ENCODE results near the gene PDZRN3.
A peak's percentile ranks its signal among the peaks of the same experiment; 100 is the strongest.

PDZRN3 gene

DNA sequence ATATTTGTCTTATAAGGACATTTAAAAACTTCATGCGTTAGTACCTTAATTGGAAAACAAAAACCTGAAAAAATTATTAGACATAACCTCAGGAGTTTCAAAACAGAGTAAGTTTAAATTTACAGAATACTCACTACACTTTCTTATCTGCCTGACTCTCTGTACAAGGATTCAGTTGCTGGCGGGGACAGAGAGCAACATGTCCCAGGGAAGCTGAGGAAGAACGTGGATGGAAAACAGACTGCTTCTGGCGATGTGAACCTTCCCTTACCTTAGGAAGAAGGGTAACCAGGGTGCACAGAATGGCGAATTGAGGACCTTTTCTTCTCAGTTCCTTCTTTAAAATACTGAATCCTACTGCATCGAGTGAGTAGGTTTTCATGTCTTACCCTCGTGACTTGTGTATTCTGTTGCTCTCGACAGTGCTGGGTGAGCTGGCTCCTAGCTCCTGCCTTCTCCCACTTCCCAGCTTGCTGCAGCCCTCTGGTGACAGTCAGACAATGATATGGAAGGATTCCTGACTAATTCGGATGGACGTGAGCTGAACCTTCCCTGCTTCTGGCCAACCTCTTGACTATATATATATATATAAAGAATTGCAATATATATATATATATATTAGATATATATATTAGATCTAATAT is 178.2 kb downstream of the PDZRN3 start:
- no peak overlapping the region for H3K4me3 ChIP-seq (ENCODE audit: low read length)
- peaks cover 7% of the 10 kb centered on the region for H3K4me1 ChIP-seq (ENCODE audit: control insufficient read depth, insufficient read depth, low read length)
- H3K27me3 ChIP-seq (ENCODE audit: control insufficient read depth, insufficient read depth, low read length), result no peaks in the 10 kb centered on the region
- no peak overlapping the region for H3K27ac ChIP-seq (ENCODE audit: low read depth, low read length)
- no peaks in the 10 kb centered on the region for H3K36me3 ChIP-seq (ENCODE audit: control insufficient read depth, insufficient read depth, low read length)
- no peak overlapping the region for H3K9ac ChIP-seq (ENCODE audit: low read length)

GRCh38 chr3:73442886-73443285 is 181.9 kb downstream of the PDZRN3 start:
- Histone ChIP-seq H3K4me1 (ENCODE audit: control insufficient read depth, insufficient read depth, low read length) (peaks cover 9% of the 10 kb centered on the region), H3K4me3 (ENCODE audit: low read length) (no peak overlapping the region), H3K36me3 (ENCODE audit: control insufficient read depth, insufficient read depth, low read length) (no peaks in the 10 kb centered on the region), H3K9ac (ENCODE audit: low read length) (no peak overlapping the region), H3K27me3 (ENCODE audit: control insufficient read depth, insufficient read depth, low read length) (no peaks in the 10 kb centered on the region), H3K27ac (ENCODE audit: low read depth, low read length) (no peak overlapping the region)

- no peaks in the 10 kb centered on the region for H3K27me3 ChIP-seq (ENCODE audit: control insufficient read depth, insufficient read depth, low read length)
- no peak overlapping the region for H3K27ac ChIP-seq (ENCODE audit: low read depth, low read length)
- H3K36me3 ChIP-seq (ENCODE audit: control insufficient read depth, insufficient read depth, low read length), result no peaks in the 10 kb centered on the region
- H3K4me1 ChIP-seq (ENCODE audit: control insufficient read depth, insufficient read depth, low read length), result peaks cover 11% of the 10 kb centered on the region
- no peak overlapping the region for H3K9ac ChIP-seq (ENCODE audit: low read length)
- H3K4me3 ChIP-seq (ENCODE audit: low read length), result no peak overlapping the region
Measured at GRCh38 chr3:73442152-73442551, 182.6 kb downstream of the PDZRN3 start.

- Histone ChIP-seq H3K27ac (ENCODE audit: low read depth, low read length) (peak overlapping the region; percentile 40), H3K4me1 (ENCODE audit: control insufficient read depth, insufficient read depth, low read length) (peaks cover 27% of the 10 kb centered on the region), H3K27me3 (ENCODE audit: control insufficient read depth, insufficient read depth, low read length) (no peaks in the 10 kb centered on the region), H3K4me3 (ENCODE audit: low read length) (no peak overlapping the region), H3K36me3 (ENCODE audit: control insufficient read depth, insufficient read depth, low read length) (no peaks in the 10 kb centered on the region), H3K9ac (ENCODE audit: low read length) (no peak overlapping the region)
Measured at GRCh38 chr3:73437828-73438227, 186.9 kb downstream of the PDZRN3 start.

DNA sequence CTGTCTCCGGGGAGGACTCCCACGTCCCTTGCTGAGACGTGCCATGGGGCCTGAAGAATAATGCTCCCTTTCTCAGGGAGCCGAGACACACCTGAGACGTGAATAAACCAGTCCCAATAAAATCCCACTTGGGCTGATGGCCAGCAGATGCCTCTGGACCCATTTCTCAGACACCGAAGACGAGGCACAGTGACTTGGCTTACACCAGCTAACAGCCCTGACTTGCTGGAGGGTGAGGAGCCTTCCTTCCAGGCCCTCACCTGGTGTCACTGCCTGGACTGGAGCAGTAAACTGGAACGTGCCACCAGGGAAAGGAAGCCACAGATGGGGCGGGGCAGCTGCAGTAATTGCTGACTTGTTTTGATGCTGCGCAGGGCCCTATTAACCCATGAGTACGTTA is 189.7 kb downstream of the PDZRN3 start:
- Histone ChIP-seq H3K27ac (ENCODE audit: low read depth, low read length) (no peak overlapping the region), H3K36me3 (ENCODE audit: control insufficient read depth, insufficient read depth, low read length) (no peaks in the 10 kb centered on the region)

GRCh38 chr3:73433687-73434086 is 191.1 kb downstream of the PDZRN3 start:
- Histone ChIP-seq H3K4me1 (ENCODE audit: control insufficient read depth, insufficient read depth, low read length) (peaks cover 42% of the 10 kb centered on the region), H3K4me3 (ENCODE audit: low read length) (peak overlapping the region; percentile 2), H3K27me3 (ENCODE audit: control insufficient read depth, insufficient read depth, low read length) (no peaks in the 10 kb centered on the region), H3K9ac (ENCODE audit: low read length) (no peak overlapping the region), H3K27ac (ENCODE audit: low read depth, low read length) (no peak overlapping the region), H3K36me3 (ENCODE audit: control insufficient read depth, insufficient read depth, low read length) (no peaks in the 10 kb centered on the region)

More for the DNA sequence above, 189.7 kb downstream of the PDZRN3 start:
- peaks cover 42% of the 10 kb centered on the region for H3K4me1 ChIP-seq (ENCODE audit: control insufficient read depth, insufficient read depth, low read length)
- H3K4me3 ChIP-seq (ENCODE audit: low read length), result no peak overlapping the region
- no peaks in the 10 kb centered on the region for H3K27me3 ChIP-seq (ENCODE audit: control insufficient read depth, insufficient read depth, low read length)
- H3K9ac ChIP-seq (ENCODE audit: low read length), result no peak overlapping the region

DNA sequence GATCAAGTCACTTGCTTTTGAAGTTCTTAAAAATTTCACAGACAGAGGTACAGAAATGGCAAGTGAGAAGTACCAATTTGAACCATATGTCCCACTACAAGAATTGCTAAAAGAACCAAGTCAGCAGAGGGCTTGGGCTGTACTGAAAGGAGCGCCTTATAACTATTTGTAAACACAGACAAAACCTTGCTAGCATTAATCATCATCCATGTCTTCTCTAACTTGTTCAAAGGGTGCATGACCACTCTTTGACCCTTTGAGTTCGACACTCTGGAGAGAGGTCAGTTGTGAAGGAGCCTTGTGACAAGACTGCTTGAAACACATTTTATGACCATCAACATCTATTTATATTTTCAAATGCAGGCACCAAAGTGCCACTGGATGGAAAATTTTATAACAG is 191.7 kb downstream of the PDZRN3 start:
- H3K36me3 ChIP-seq (ENCODE audit: control insufficient read depth, insufficient read depth, low read length), result no peaks in the 10 kb centered on the region
- H3K27ac ChIP-seq (ENCODE audit: low read depth, low read length), result no peak overlapping the region
- H3K4me1 ChIP-seq (ENCODE audit: control insufficient read depth, insufficient read depth, low read length), result peaks cover 38% of the 10 kb centered on the region
- peak overlapping the region; percentile 22 for H3K4me3 ChIP-seq (ENCODE audit: low read length)
- H3K27me3 ChIP-seq (ENCODE audit: control insufficient read depth, insufficient read depth, low read length), result no peaks in the 10 kb centered on the region
- H3K9ac ChIP-seq (ENCODE audit: low read length), result no peak overlapping the region

- Histone ChIP-seq H3K36me3 (ENCODE audit: control insufficient read depth, insufficient read depth, low read length) (no peaks in the 10 kb centered on the region), H3K4me3 (ENCODE audit: low read length) (no peak overlapping the region), H3K4me1 (ENCODE audit: control insufficient read depth, insufficient read depth, low read length) (peaks cover 38% of the 10 kb centered on the region), H3K27ac (ENCODE audit: low read depth, low read length) (no peak overlapping the region), H3K27me3 (ENCODE audit: control insufficient read depth, insufficient read depth, low read length) (no peaks in the 10 kb centered on the region), H3K9ac (ENCODE audit: low read length) (no peak overlapping the region)
Measured at GRCh38 chr3:73432706-73433032, 192.1 kb downstream of the PDZRN3 start.

DNA sequence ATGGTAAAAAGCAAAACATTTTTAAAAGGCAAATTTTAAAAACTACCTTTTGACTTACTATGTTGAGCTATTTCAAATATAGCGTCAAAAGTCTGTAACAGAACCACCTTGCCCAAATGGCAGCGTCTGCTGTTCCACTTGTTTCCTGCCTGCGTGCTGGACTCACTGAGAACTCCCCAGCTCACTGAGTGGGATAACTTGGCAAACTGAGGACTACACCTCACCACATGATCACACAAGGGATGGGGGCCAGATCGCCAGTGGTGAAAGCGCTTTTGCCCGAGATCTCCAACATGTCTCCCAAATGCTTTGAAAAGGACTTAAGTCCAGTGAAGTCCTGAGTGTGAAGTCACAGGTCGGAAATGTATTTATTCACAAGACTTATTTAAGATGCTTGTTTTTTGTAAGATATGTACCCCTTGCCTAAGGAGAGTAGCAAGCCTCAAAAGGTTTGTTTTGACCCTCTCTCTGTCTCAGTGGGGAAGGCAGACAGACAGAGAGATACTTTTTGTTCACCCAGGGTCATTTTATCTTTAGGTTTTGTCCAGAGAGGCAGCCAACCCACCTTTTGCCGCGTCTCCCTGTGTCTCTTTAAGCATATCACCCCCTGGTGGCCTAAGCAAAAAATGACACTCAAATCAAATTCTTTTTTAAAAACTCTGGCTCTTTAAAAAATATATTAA is 192.6 kb downstream of the PDZRN3 start:
- Histone ChIP-seq H3K27ac (ENCODE audit: low read depth, low read length) (peak overlapping the region; percentile 58), H3K4me1 (ENCODE audit: control insufficient read depth, insufficient read depth, low read length) (peaks cover 42% of the 10 kb centered on the region), H3K9ac (ENCODE audit: low read length) (no peak overlapping the region), H3K4me3 (ENCODE audit: low read length) (peak overlapping the region; percentile 1), H3K27me3 (ENCODE audit: control insufficient read depth, insufficient read depth, low read length) (no peaks in the 10 kb centered on the region), H3K36me3 (ENCODE audit: control insufficient read depth, insufficient read depth, low read length) (no peaks in the 10 kb centered on the region)

DNA sequence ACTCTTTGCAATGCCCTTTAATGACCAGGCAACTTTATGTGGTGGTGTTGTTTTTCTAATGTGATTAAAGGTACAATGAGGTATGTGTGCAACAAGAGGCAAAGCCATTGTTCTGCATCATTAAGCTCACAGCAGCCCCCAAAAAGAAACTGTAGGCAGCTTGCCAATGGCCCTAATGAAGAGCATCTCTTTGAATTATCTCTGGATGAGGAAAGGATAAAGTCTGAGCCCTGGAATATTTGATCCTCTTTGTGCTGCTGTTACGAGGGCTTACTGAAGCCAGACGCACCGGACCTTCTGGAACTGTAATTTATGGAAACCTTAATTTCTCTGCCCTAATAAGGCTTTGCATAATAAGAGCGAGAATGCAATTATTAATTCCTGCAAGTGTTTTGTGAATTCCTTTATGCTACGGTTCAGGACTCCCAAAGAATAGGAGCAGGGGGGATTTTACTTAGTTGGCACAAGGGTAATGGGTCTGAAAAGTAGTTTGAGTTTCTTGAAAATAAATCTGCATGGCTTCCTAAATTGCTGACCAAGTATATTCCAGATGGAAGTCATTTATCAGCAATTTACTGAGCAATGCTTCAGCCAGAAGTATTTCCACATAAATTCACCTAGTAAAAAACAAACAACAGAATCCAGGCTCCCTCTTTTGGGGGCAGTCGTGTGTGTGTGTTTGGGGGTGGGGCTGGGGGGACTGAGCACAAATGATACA is 193.4 kb downstream of the PDZRN3 start:
- Histone ChIP-seq H3K36me3 (ENCODE audit: control insufficient read depth, insufficient read depth, low read length) (no peaks in the 10 kb centered on the region), H3K9ac (ENCODE audit: low read length) (no peak overlapping the region), H3K4me1 (ENCODE audit: control insufficient read depth, insufficient read depth, low read length) (peaks cover 44% of the 10 kb centered on the region), H3K27me3 (ENCODE audit: control insufficient read depth, insufficient read depth, low read length) (no peaks in the 10 kb centered on the region), H3K27ac (ENCODE audit: low read depth, low read length) (peak overlapping the region; percentile 8), H3K4me3 (ENCODE audit: low read length) (no peak overlapping the region)

GRCh38 chr3:73427048-73427706 is 197.6 kb downstream of the PDZRN3 start:
- Histone ChIP-seq H3K36me3 (ENCODE audit: control insufficient read depth, insufficient read depth, low read length) (no peaks in the 10 kb centered on the region), H3K4me3 (ENCODE audit: low read length) (no peak overlapping the region), H3K27me3 (ENCODE audit: control insufficient read depth, insufficient read depth, low read length) (no peaks in the 10 kb centered on the region), H3K4me1 (ENCODE audit: control insufficient read depth, insufficient read depth, low read length) (peaks cover 36% of the 10 kb centered on the region), H3K9ac (ENCODE audit: low read length) (no peak overlapping the region), H3K27ac (ENCODE audit: low read depth, low read length) (peak overlapping the region; percentile 2)

GRCh38 chr3:73426606-73427005 is 198.1 kb downstream of the PDZRN3 start:
- H3K36me3 ChIP-seq (ENCODE audit: control insufficient read depth, insufficient read depth, low read length), result no peaks in the 10 kb centered on the region
- no peaks in the 10 kb centered on the region for H3K27me3 ChIP-seq (ENCODE audit: control insufficient read depth, insufficient read depth, low read length)
- H3K4me1 ChIP-seq (ENCODE audit: control insufficient read depth, insufficient read depth, low read length), result peaks cover 35% of the 10 kb centered on the region
- H3K9ac ChIP-seq (ENCODE audit: low read length), result no peak overlapping the region
- no peak overlapping the region for H3K4me3 ChIP-seq (ENCODE audit: low read length)
- peak overlapping the region; percentile 12 for H3K27ac ChIP-seq (ENCODE audit: low read depth, low read length)
